ENCODE data around the gene STT3B.
"Not testable (repeated sequence)": the region's sequence is repeated elsewhere in the genome, so short reads cannot be mapped to it uniquely, and the experiment has no call there.

Gene STT3B

GRCh38 chr3:31592764-31593163 lies 60.0 kb downstream of the STT3B start:
- no peak for DNase-seq (ENCODE audit: low spot score)
- no peak for TF ChIP-seq CTCF (IDR thresholded peaks at IDR 0.05; ENCODE audit: extremely low read depth, missing control alignments)

- no peak for TF ChIP-seq CTCF (IDR thresholded peaks at IDR 0.05; ENCODE audit: extremely low read depth, missing control alignments)
- no peak for DNase-seq (ENCODE audit: low spot score)
Measured at GRCh38 chr3:31596176-31596575, 63.5 kb downstream of the STT3B start.

GRCh38 chr3:31600431-31600830 lies 67.7 kb downstream of the STT3B start:
- DNase-seq (ENCODE audit: low spot score) = no peak
- TF ChIP-seq CTCF (IDR thresholded peaks at IDR 0.05; ENCODE audit: extremely low read depth, missing control alignments) = no peak

- DNase-seq (ENCODE audit: low spot score) = not testable (repeated sequence)
Measured at GRCh38 chr3:31605333-31605732, 72.6 kb downstream of the STT3B start.

GRCh38 chr3:31606453-31606852 lies 73.7 kb downstream of the STT3B start:
- TF ChIP-seq CTCF (IDR thresholded peaks at IDR 0.05; ENCODE audit: extremely low read depth, missing control alignments) = no peak

GRCh38 chr3:31610700-31611275 lies 78.1 kb downstream of the STT3B start:
- no peak for DNase-seq (ENCODE audit: low spot score)
- peak; percentile 16 for TF ChIP-seq CTCF (IDR thresholded peaks at IDR 0.05; ENCODE audit: extremely low read depth, missing control alignments)

More at GRCh38 chr3:31606453-31606852, 73.7 kb downstream of the STT3B start:
- no peak for DNase-seq (ENCODE audit: low spot score)

GRCh38 chr3:31613177-31613576 lies 80.5 kb downstream of the STT3B start:
- TF ChIP-seq CTCF (IDR thresholded peaks at IDR 0.05; ENCODE audit: extremely low read depth, missing control alignments) = no peak
- DNase-seq (ENCODE audit: low spot score) = no peak

- no peak for TF ChIP-seq CTCF (IDR thresholded peaks at IDR 0.05; ENCODE audit: extremely low read depth, missing control alignments)
- DNase-seq (ENCODE audit: low spot score) = no peak
Measured at GRCh38 chr3:31613654-31614053, 80.9 kb downstream of the STT3B start.
